SU-DHL-6 (cell line): ENCODE measurements around the gene PRKG2.

ENCODE experiments used
- CTCF ChIP-seq: fragments of 200-600 bp; sonication (generic); IDR thresholded peaks from one replicate; pipeline ENCODE4 v1.5.1; 2017; ENCODE audit warnings: antibody characterized with exemption, mild to moderate bottlenecking, low read length, moderate library complexity; ENCODE audit not compliant: insufficient read depth, poor library complexity, severe bottlenecking
- EZH2phosphoT487 ChIP-seq: fragments of 200-600 bp; sonication (generic), shearing (Covaris generic); conservative IDR thresholded peaks from 2 replicates; pipeline ENCODE4 v1.6.1; 2018; ENCODE audit warnings: mild to moderate bottlenecking, antibody characterized with exemption, low read length, moderate library complexity, mixed read lengths

- TF ChIP-seq CTCF, result no peak
- TF ChIP-seq EZH2phosphoT487, result no peak
Measured at GRCh38 chr4:81180916-81181315, 34.1 kb downstream of the PRKG2 start.
